ENCODE data around the gene SNCAIP. TPM values are rescaled to one million over a fixed set of nuclear protein-coding genes. Genes with fewer than 3 reads are reported as not detected.
A peak's percentile ranks its signal among the peaks of the same experiment; 100 is the strongest.

Gene SNCAIP
- polyA plus RNA-seq, 1 experiment = 1.5 TPM

DNA sequence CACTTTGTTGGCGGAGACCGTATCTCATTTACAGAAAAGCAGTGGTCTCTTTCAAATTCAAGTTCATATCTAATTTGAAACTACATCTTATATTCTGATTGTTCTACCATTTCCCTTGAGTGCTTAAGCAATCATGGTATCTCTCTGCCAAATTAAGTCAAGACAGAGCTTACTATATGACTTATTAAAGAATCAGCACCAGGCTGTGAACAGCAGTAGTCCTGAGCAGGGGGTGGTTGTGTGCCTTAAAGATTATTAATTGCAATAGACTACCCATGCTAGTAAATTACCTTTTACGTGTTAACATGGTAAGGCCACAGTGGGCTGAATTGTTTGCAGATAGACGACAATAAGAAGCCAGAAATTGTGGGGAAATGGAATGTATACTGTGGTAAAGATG, 21.5 kb downstream of the SNCAIP start:
- no peak for DNase-seq (ENCODE audit: low read depth)
- Histone ChIP-seq H3K27me3 (ENCODE audit: control insufficient read depth, insufficient read depth, low read length) (no peaks in the 10 kb centered on the region), H3K36me3 (ENCODE audit: control insufficient read depth, insufficient read depth, low read length) (no peaks in the 10 kb centered on the region), H3K4me3 (ENCODE audit: low read depth, low read length) (no peak overlapping the region)
- no peak for TF ChIP-seq CTCF (IDR thresholded peaks at IDR 0.05; ENCODE audit: insufficient read depth, low read depth, low read length)
- POLR2A ChIA-PET = no interaction called here
- CTCF ChIA-PET = interaction anchor here (1.2 kb wide), 1 partner anchor 82 kb away, joined by 4 read pairs; no protein-coding TSS in a partner anchor

DNA sequence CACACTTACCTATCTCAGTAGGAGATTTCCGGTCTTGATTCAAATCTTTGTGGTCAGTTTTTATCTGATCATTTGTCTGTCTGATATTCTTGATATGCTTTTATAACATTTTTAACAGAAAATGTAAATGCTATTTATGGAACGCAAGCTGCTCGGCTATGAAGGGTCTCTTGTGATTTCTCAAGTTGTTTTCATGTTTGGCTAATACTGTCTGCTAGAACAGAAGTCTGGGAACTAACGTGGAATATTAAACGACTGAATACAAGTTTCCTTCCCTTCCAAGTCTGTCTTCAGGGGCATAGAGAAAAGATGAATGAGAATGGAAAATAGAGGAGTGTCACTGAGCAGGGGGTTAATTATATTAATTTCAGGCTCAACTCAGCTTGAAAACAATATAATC, 27.6 kb downstream of the SNCAIP start:
- CTCF ChIA-PET = no interaction called here
- POLR2A ChIA-PET = no interaction called here
- H3K4me3 ChIP-seq (ENCODE audit: low read depth, low read length) = no peak overlapping the region

GRCh38 chr5:122341087-122341486, 29.1 kb downstream of the SNCAIP start:
- Histone ChIP-seq H3K4me3 (ENCODE audit: low read depth, low read length) (no peak overlapping the region), H3K27me3 (ENCODE audit: control insufficient read depth, insufficient read depth, low read length) (no peaks in the 10 kb centered on the region), H3K36me3 (ENCODE audit: control insufficient read depth, insufficient read depth, low read length) (no peaks in the 10 kb centered on the region)
- ChIA-PET POLR2A (no interaction called here), CTCF (no interaction called here)
- no peak for TF ChIP-seq CTCF (IDR thresholded peaks at IDR 0.05; ENCODE audit: insufficient read depth, low read depth, low read length)
- no peak for DNase-seq (ENCODE audit: low read depth)

More for the DNA sequence above, 27.6 kb downstream of the SNCAIP start:
- Histone ChIP-seq H3K27me3 (ENCODE audit: control insufficient read depth, insufficient read depth, low read length) (no peaks in the 10 kb centered on the region), H3K36me3 (ENCODE audit: control insufficient read depth, insufficient read depth, low read length) (no peaks in the 10 kb centered on the region)
- TF ChIP-seq CTCF (IDR thresholded peaks at IDR 0.05; ENCODE audit: insufficient read depth, low read depth, low read length) = no peak
- DNase-seq (ENCODE audit: low read depth) = no peak

DNA sequence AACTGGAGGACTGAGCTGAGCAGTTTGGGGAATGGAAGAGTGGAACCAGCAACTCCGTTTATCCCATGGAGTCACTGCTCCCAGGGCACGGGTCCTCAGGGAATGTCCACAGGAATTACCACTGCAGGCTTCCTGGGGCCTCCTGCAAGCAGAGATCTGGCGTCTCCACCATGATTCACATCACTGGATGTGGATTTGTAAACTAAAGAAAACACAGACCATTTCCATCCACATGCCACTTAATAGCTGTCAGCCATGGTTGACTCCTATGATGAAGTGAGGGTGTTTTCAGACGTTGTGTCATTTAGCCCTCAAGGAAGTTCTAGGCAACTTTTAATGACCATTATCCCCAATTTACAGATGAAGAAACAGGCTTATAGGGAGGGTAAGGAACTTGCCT, 30.2 kb downstream of the SNCAIP start:
- Histone ChIP-seq H3K27me3 (ENCODE audit: control insufficient read depth, insufficient read depth, low read length) (no peaks in the 10 kb centered on the region), H3K4me3 (ENCODE audit: low read depth, low read length) (no peak overlapping the region), H3K36me3 (ENCODE audit: control insufficient read depth, insufficient read depth, low read length) (no peaks in the 10 kb centered on the region)
- TF ChIP-seq CTCF (IDR thresholded peaks at IDR 0.05; ENCODE audit: insufficient read depth, low read depth, low read length) = no peak
- ChIA-PET CTCF (interaction anchor here (1.5 kb wide), 1 partner anchor 147 kb away, joined by 3 read pairs; no protein-coding TSS in a partner anchor), POLR2A (no interaction called here)
- DNase-seq (ENCODE audit: low read depth) = no peak

- CTCF ChIA-PET = no interaction called here
- no peak for TF ChIP-seq CTCF (IDR thresholded peaks at IDR 0.05; ENCODE audit: insufficient read depth, low read depth, low read length)
- POLR2A ChIA-PET = no interaction called here
- peak; percentile 39 for DNase-seq (ENCODE audit: low read depth)
- no peaks in the 10 kb centered on the region for H3K27me3 ChIP-seq (ENCODE audit: control insufficient read depth, insufficient read depth, low read length)
- no peaks in the 10 kb centered on the region for H3K36me3 ChIP-seq (ENCODE audit: control insufficient read depth, insufficient read depth, low read length)
- H3K4me3 ChIP-seq (ENCODE audit: low read depth, low read length) = no peak overlapping the region
These were observed 35.0 kb downstream of the SNCAIP start for GRCh38 chr5:122346897-122347581.

Measured in BJ (cell line).